PFSK-1 (cell line): ENCODE measurements around the gene CFAP53.

ENCODE experiments used
- FOXP2 ChIP-seq: optimal IDR thresholded peaks from 2 replicates; pipeline ENCODE3; 2011; ENCODE audit warnings: borderline replicate concordance, control low read depth, inconsistent platforms; ENCODE audit not compliant: insufficient read depth; ENCODE audit errors: extremely low read length, extremely low read depth
- POLR2AphosphoS5 ChIP-seq: IDR thresholded peaks from 2 replicates; pipeline ENCODE4 v1.6.1; 2012; ENCODE audit warnings: low read depth, mild to moderate bottlenecking, control low read depth, low read length, moderate library complexity
- REST ChIP-seq, 2 experiments: IDR thresholded peaks; 2 replicates each; pipeline versions ENCODE4 v1.6.1 to v1.8.0; 2011 to 2012; ENCODE audit warnings: low read depth in 2 of 2, low read length in 2 of 2, control low read depth in 1 of 2, inconsistent platforms in 1 of 2, mild to moderate bottlenecking in 1 of 2, moderate library complexity in 1 of 2; ENCODE audit not compliant: insufficient read depth in 1 of 2
- SIN3A ChIP-seq: IDR thresholded peaks from 2 replicates; pipeline ENCODE4 v1.6.1; 2012; ENCODE audit warnings: mild to moderate bottlenecking, low read length, moderate library complexity, borderline replicate concordance; ENCODE audit not compliant: insufficient read depth
- TAF1 ChIP-seq: IDR thresholded peaks from 2 replicates; pipeline ENCODE4 v1.6.1; 2012; ENCODE audit warnings: low read length, control low read depth, borderline replicate concordance; ENCODE audit not compliant: insufficient read depth

CFAP53 gene

GRCh38 chr18:50268022-50268747 lies 1.9 kb upstream of the CFAP53 start:
- TF ChIP-seq POLR2AphosphoS5 (no peak), FOXP2 (no peak), REST (IDR thresholded peaks at IDR 0.05; ENCODE audit: insufficient read depth in 1 of 2, low read depth in 2 of 2, low read length in 2 of 2) (no peak), TAF1 (no peak), SIN3A (no peak)

- TF ChIP-seq FOXP2 (no peak), TAF1 (no peak), POLR2AphosphoS5 (no peak), REST (IDR thresholded peaks at IDR 0.05; ENCODE audit: insufficient read depth in 1 of 2, low read depth in 2 of 2, low read length in 2 of 2) (no peak), SIN3A (no peak)
Measured at GRCh38 chr18:50262977-50263376, 3.3 kb downstream of the CFAP53 start.

GRCh38 chr18:50250935-50251334 lies 15.4 kb downstream of the CFAP53 start:
- TF ChIP-seq SIN3A = no peak
- no peak for TF ChIP-seq POLR2AphosphoS5
- TF ChIP-seq FOXP2 = no peak
- no peak for TF ChIP-seq REST (IDR thresholded peaks at IDR 0.05; ENCODE audit: insufficient read depth in 1 of 2, low read depth in 2 of 2, low read length in 2 of 2)
- TF ChIP-seq TAF1 = no peak

GRCh38 chr18:50249576-50249975 lies 16.7 kb downstream of the CFAP53 start:
- TF ChIP-seq REST (IDR thresholded peaks at IDR 0.05; ENCODE audit: insufficient read depth in 1 of 2, low read depth in 2 of 2, low read length in 2 of 2) (no peak), FOXP2 (no peak), POLR2AphosphoS5 (no peak), SIN3A (no peak), TAF1 (no peak)
